Heart left ventricle (tissue), 13 donors: ENCODE results near the gene QDPR.

Experiments
- POLR2A ChIP-seq, 2 donors: fragments of 450-650 bp; IDR thresholded peaks; one replicate each; pipeline ENCODE4 v1.6.1; 2017; ENCODE audit warnings: antibody characterized with exemption in 2 of 2, mild to moderate bottlenecking in 2 of 2, moderate library complexity in 2 of 2
- TF ChIP-seq, protein P1 (sequence below), 12 donors: fragments of 200-600 bp; sonication (generic) in 4 of 12; IDR thresholded peaks; one replicate each; pipeline versions ENCODE4 v1.5.0 to v1.8.0; 2018 to 2022; ENCODE audit warnings: antibody characterized with exemption in 12 of 12, mild to moderate bottlenecking in 5 of 12
- donor health status: ischemic (EF 13 %, LVEDD 7.1; RV severe dilation, severe dysfunction).
- donor health status: DM: no; HTN: yes; CAD: no.
- donor health status: DM: no; HTN: no; CAD: no.
- donor health status: ischemic (EF 25% LVEDD 6.9; RV normal size, moderate dysfunction).
- donor health status: ischemic (EF 25% LVEDD 5.7; RV mildly dilated, moderate dysfunction).
- donor health status: ischemic (EF 35%, LVEDD 5.7; RV mildly dilated, moderate dysfunction).
- donor health status: nonischemic (EF 11% LVEDD 7.7; RV severe dilation, severe dysfunction).
- donor health status: DM: yes; HTN: yes; CAD: no.
- donor health status: PGD.
- donor health status: ischemic (EF 29% LVEDD 5.4; RV normal size, mild dysfunction).
- donor health status: nonischemic (EF 23%, LVEDD 6.1; RV moderate dilation, normal function).

DNA sequence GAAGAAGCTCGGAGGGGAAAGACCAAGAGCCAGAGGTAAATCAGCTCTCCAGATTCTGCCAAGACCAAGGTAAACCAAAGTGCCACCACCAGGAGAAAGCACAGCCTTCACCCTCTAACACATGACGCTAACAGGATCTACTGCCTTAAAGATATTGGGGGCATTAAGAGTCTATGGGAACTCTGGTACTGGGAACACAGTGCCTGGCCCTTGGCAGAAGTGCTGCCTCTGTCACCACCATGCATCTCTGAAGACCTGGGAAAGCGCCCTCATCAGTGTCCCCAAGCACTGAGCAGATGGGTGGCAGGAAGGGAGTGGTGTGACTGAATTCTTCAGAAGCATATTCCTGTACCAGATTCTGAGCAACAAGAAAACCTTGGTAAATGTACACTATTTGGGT lies 1.3 kb downstream of the QDPR start:
- TF ChIP-seq, protein P1, sequence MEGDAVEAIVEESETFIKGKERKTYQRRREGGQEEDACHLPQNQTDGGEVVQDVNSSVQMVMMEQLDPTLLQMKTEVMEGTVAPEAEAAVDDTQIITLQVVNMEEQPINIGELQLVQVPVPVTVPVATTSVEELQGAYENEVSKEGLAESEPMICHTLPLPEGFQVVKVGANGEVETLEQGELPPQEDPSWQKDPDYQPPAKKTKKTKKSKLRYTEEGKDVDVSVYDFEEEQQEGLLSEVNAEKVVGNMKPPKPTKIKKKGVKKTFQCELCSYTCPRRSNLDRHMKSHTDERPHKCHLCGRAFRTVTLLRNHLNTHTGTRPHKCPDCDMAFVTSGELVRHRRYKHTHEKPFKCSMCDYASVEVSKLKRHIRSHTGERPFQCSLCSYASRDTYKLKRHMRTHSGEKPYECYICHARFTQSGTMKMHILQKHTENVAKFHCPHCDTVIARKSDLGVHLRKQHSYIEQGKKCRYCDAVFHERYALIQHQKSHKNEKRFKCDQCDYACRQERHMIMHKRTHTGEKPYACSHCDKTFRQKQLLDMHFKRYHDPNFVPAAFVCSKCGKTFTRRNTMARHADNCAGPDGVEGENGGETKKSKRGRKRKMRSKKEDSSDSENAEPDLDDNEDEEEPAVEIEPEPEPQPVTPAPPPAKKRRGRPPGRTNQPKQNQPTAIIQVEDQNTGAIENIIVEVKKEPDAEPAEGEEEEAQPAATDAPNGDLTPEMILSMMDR (IDR thresholded peaks at IDR 0.05): no peak
- no peak for TF ChIP-seq POLR2A (IDR thresholded peaks at IDR 0.05)
